Psoas muscle (tissue), 8 donors: ENCODE measurements around the gene GLRX. TPM values are rescaled to one million over a fixed set of nuclear protein-coding genes. Genes with fewer than 3 reads are reported as not detected.

ENCODE experiments used
- ATAC-seq, 4 donors: fragments of 200-7000 bp; cut with Tn5 transposase; one replicate each; pipeline ENCODE4 v1.9.1; 2020; ENCODE audit warnings: moderate library complexity in 3 of 4, mild to moderate bottlenecking in 2 of 4
- DNase-seq, 2 donors: peaks; one replicate each; pipeline ENCODE4 v3.0.0-alpha.2; 2020
- H3K27ac ChIP-seq: fragments of 200-600 bp; one replicate; pipeline ENCODE4 v1.8.0; 2022
- H3K27me3 ChIP-seq, 3 donors: fragments of 200-600 bp in 1 of 3; one replicate each; pipeline versions ENCODE4 v1.6.1 to v1.8.0; 2013 to 2022; ENCODE audit warnings: low read length in 2 of 3, mild to moderate bottlenecking in 2 of 3, moderate library complexity in 1 of 3; ENCODE audit not compliant: insufficient read depth in 3 of 3
- H3K36me3 ChIP-seq, 2 donors: fragments of 200-600 bp in 1 of 2; one replicate each; pipeline versions ENCODE4 v1.6.1 to v1.8.0; 2013 to 2022; ENCODE audit warnings: low read depth in 1 of 2, mild to moderate bottlenecking in 1 of 2, moderate library complexity in 1 of 2; ENCODE audit not compliant: insufficient read depth in 1 of 2
- H3K4me1 ChIP-seq: fragments of 200-600 bp; one replicate; pipeline ENCODE4 v1.8.0; 2022
- H3K4me3 ChIP-seq: fragments of 200-600 bp; one replicate; pipeline ENCODE4 v1.8.0; 2022; ENCODE audit warnings: mild to moderate bottlenecking
- H3K9me3 ChIP-seq: fragments of 200-600 bp; one replicate; pipeline ENCODE4 v1.8.0; 2022
- CTCF ChIP-seq: fragments of 200-600 bp; IDR thresholded peaks from one replicate; pipeline ENCODE4 v1.8.0; 2022; ENCODE audit warnings: antibody characterized with exemption
- WGBS, 3 donors: extraction: QIAGEN DNeasy Blood & Tissue Kit; methylation state at CpG; one replicate each; pipeline versions ENCODE4 v1.1.6 to v1.1.7; 2013; 5-methylcytosine and 5-hydroxymethylcytosine counted together
- intact Hi-C, 2 donors: fragments of 100-400 bp; cut with DNase I; formaldehyde crosslinking; loops; one replicate each; pipeline versions ENCODE4 v1.11.0 to v1.14.2; 2022
- polyA plus RNA-seq, 3 donors: library from polyadenylated mRNA; stranded (reverse); fragments of 200-250 nt; gene quantifications; one replicate each; pipeline ENCODE4 v1.2.3, GENCODE V29; 2013
- total RNA-seq, 4 donors: library from RNA; stranded (reverse); fragmentation: NEBNext Ultra II Directional in 2 of 4; extraction: Animal tissue kit (Norgen Biotek cat#: 25700) in 2 of 4; gene quantifications; one replicate each; pipeline versions ENCODE4 v1.2.1 to v1.2.4, GENCODE V29; 2021 to 2023
- donor health status: healthy with polysubstance abuse.
- donor health status: DM: no; HTN: no; CAD: no; lungs with moderate emphysema.
- donor health status: Bipolar disorder and iron deficiency.
- donor health status: healthy.
- donor health status: DM: yes; HTN: yes; CAD: no.
- donor health status: DM: no; HTN: no; CAD: no.
- donor health status: DM: no; HTN: no; CAD: no.
- donor health status: DM: yes; HTN: yes; CAD: no.

The GLRX gene
- total and polyA plus RNA-seq, 7 donors: 131 to 3,024 (median 888) TPM

- Histone ChIP-seq H3K9me3 (no peaks in the 10 kb centered on the region), H3K4me1 (peaks cover 65% of the 10 kb centered on the region), H3K27ac (peak overlapping the region; percentile 87), H3K36me3 (no peaks in the 10 kb centered on the region), H3K4me3 (no peak overlapping the region), H3K27me3 (no peaks in the 10 kb centered on the region)
- ATAC-seq (no peak), DNase-seq (no peak)
- WGBS, 3 donors: 93 to 97% (median 97%) methylated on average over 4 of the region's 4 CpGs
- intact Hi-C loops: loop anchor here (2.0 to 10.0 kb wide), 7 partner anchors 99 to 745 kb away; partner anchors contain the start of gene ARSK (in 1 of the 2)
- TF ChIP-seq CTCF: no peak
These were observed 37.1 kb upstream of the GLRX start for GRCh38 chr5:95859661-95860060.

- Histone ChIP-seq H3K27ac (peak overlapping the region; percentile 87), H3K36me3 (no peaks in the 10 kb centered on the region), H3K27me3 (no peaks in the 10 kb centered on the region), H3K4me1 (peaks cover 65% of the 10 kb centered on the region), H3K9me3 (no peaks in the 10 kb centered on the region), H3K4me3 (peak overlapping the region; percentile 30)
- ATAC-seq (peak; percentile 69 to 80 (median 78)), DNase-seq (peak; percentile 92 to 96)
- intact Hi-C loops: loop anchor here (2.0 to 10.0 kb wide), 6 partner anchors 100 to 746 kb away; partner anchors contain the start of gene ARSK (in 1 of the 2)
- 11 to 16% (median 14%) methylated on average over 28 of the region's 28 CpGs for WGBS, 3 donors
- TF ChIP-seq CTCF: peak; percentile 97
These were observed 36.4 kb upstream of the GLRX start for GRCh38 chr5:95858661-95859595.

- Histone ChIP-seq H3K4me3 (no peak overlapping the region), H3K4me1 (peaks cover 63% of the 10 kb centered on the region), H3K27ac (peak overlapping the region; percentile 87), H3K27me3 (no peaks in the 10 kb centered on the region), H3K9me3 (no peaks in the 10 kb centered on the region), H3K36me3 (no peaks in the 10 kb centered on the region)
- peak in 1 of 2 donors; percentile 69 for DNase-seq
- no peak for TF ChIP-seq CTCF
- WGBS, 3 donors: 66 to 84% (median 81%) methylated on average over 8 of the region's 8 CpGs
- intact Hi-C loops: loop anchor here (2.0 to 10.0 kb wide), 6 partner anchors 101 to 747 kb away; partner anchors contain the start of gene ARSK (in 1 of the 2)
- ATAC-seq: peak in 3 of 4 donors; percentile 3 to 13 (median 5)
These were observed 35.5 kb upstream of the GLRX start for GRCh38 chr5:95858023-95858461.

- DNase-seq (peak; percentile 82 to 93), ATAC-seq (peak; percentile 9 to 68 (median 58))
- no peak for TF ChIP-seq CTCF
- H3K9me3 ChIP-seq: no peaks in the 10 kb centered on the region
- intact Hi-C loops: loop anchor here (5.0 to 10.0 kb wide), 3 partner anchors 300 to 747 kb away; partner anchors contain the start of gene ARSK (in 1 of the 2)
- H3K36me3 ChIP-seq: no peaks in the 10 kb centered on the region
- H3K27ac ChIP-seq: peak overlapping the region; percentile 87
- peaks cover 56% of the 10 kb centered on the region for H3K4me1 ChIP-seq
- H3K4me3 ChIP-seq: no peak overlapping the region
- 33 to 52% (median 44%) methylated on average over 12 of the region's 12 CpGs for WGBS, 3 donors
- H3K27me3 ChIP-seq: no peaks in the 10 kb centered on the region
These were observed 34.8 kb upstream of the GLRX start for GRCh38 chr5:95857185-95857945.
